SU-DHL-6 (cell line): Measurements from ENCODE around the gene SEMA3B.

Experiments
- CTCF ChIP-seq: fragments of 200-600 bp; sonication (generic); IDR thresholded peaks from one replicate; pipeline ENCODE4 v1.5.1; 2017; ENCODE audit warnings: antibody characterized with exemption, mild to moderate bottlenecking, low read length, moderate library complexity; ENCODE audit not compliant: insufficient read depth, poor library complexity, severe bottlenecking
- EZH2phosphoT487 ChIP-seq: fragments of 200-600 bp; sonication (generic), shearing (Covaris generic); conservative IDR thresholded peaks from 2 replicates; pipeline ENCODE4 v1.6.1; 2018; ENCODE audit warnings: mild to moderate bottlenecking, antibody characterized with exemption, low read length, moderate library complexity, mixed read lengths

DNA sequence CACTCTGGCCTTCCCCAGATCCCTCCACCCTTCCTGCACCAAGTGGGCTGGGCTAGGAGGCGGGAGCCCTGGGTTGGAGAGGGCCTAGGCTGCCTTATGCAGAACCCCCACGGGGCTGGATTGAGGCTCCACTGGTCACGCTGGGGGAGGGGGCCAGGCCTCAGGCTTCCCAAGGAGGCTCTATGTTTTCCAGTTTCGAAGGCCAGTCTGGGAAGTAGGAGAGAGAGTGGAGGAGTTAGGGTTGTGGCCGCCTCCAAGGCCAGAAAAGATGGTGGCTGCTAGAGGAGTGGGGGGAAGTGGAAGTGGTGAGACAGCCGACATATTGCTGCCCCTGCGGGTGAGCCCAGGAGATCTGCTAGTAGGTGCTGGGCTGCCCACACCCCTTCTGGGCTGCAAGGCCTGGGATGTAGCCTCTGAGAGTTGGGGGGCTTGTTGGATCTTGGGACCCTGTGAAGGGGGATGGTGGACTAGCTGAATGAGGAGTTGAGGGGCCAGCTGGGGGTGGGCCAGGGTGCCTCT lies 31.8 kb upstream of the SEMA3B start:
- TF ChIP-seq EZH2phosphoT487, result no peak
- TF ChIP-seq CTCF, result no peak
